T-helper 2 cell treated with Interferon-gamma antibody and Interleukin-4, amounts not matched to agents 100 ng/mL and 5 ng/mL, for 36 hours (primary cell): ENCODE data around the gene EFNA2. TPM values are rescaled to one million over a fixed set of nuclear protein-coding genes. Genes with fewer than 3 reads are reported as not detected.

Experiments
- intact Hi-C: fragments of 100-400 bp; cut with micrococcal nuclease; formaldehyde crosslinking; loops from one replicate; pipeline ENCODE4 v1.15.1; 2023
- total RNA-seq: library from RNA; stranded (reverse); gene quantifications from 2 replicates; pipeline ENCODE4 v1.2.3, GENCODE V29; 2022

Gene EFNA2
- total RNA-seq: not detected in 2 replicates

GRCh38 chr19:1285737-1286360, at the start of gene EFNA2:
EFNA2 (plus strand) TSS chr19:1285873; CDS start chr19:1286169, 296 bp downstream.
- intact Hi-C loops: no loop called here

GRCh38 chr19:1236576-1236975, 49.1 kb upstream of the EFNA2 start:
- intact Hi-C loops: no loop called here

- intact Hi-C loops: no loop called here
These were observed 48.5 kb upstream of the EFNA2 start for GRCh38 chr19:1237027-1237659.

GRCh38 chr19:1237754-1238368, 47.8 kb upstream of the EFNA2 start, which contains the start of gene CBARP:
CBARP (minus strand) TSS chr19:1238005; CDS start chr19:1236100, 1,905 bp downstream.
- intact Hi-C loops: no loop called here

- intact Hi-C loops: no loop called here
These were observed 47.0 kb upstream of the EFNA2 start for GRCh38 chr19:1238369-1239303.

- intact Hi-C loops: no loop called here
These were observed 46.3 kb upstream of the EFNA2 start for GRCh38 chr19:1239420-1239795.

GRCh38 chr19:1239796-1240737, 45.6 kb upstream of the EFNA2 start:
- intact Hi-C loops: loop anchor here (1.0 to 5.0 kb wide), 4 partner anchors 108 to 443 kb away; partner anchors contain the start of genes POLR2E and PTBP1

GRCh38 chr19:1240925-1241324, 44.7 kb upstream of the EFNA2 start:
- intact Hi-C loops: loop anchor here (1.0 to 5.0 kb wide), 4 partner anchors 109 to 444 kb away; partner anchors contain the start of genes POLR2E and PTBP1

- intact Hi-C loops: loop anchor here (2.0 to 5.0 kb wide), 3 partner anchors 109 to 445 kb away; partner anchors contain the start of genes POLR2E and PTBP1
These were observed 44.1 kb upstream of the EFNA2 start, which contains the start of gene ATP5F1D for GRCh38 chr19:1241417-1242095. ATP5F1D (plus strand) TSS chr19:1241751; CDS start chr19:1241851, 100 bp downstream.

GRCh38 chr19:1243768-1244692, 41.6 kb upstream of the EFNA2 start:
- intact Hi-C loops: loop anchor here (1.0 to 5.0 kb wide), 2 partner anchors 23 to 112 kb away; no protein-coding TSS in a partner anchor

- intact Hi-C loops: loop anchor here (1.0 to 5.0 kb wide), 3 partner anchors 22 to 218 kb away; partner anchors contain the start of gene CNN2
These were observed 40.8 kb upstream of the EFNA2 start for GRCh38 chr19:1244693-1245451.

GRCh38 chr19:1245494-1246264, 40.0 kb upstream of the EFNA2 start:
- intact Hi-C loops: loop anchor here (5.0 kb wide), 1 partner anchor 218 kb away; the partner anchor contains the start of gene CNN2

GRCh38 chr19:1246265-1247087, 39.2 kb upstream of the EFNA2 start:
- intact Hi-C loops: loop anchor here (5.0 kb wide), 1 partner anchor 219 kb away; the partner anchor contains the start of gene CNN2

- intact Hi-C loops: loop anchor here (5.0 kb wide), 1 partner anchor 220 kb away; the partner anchor contains the start of gene CNN2
These were observed 37.9 kb upstream of the EFNA2 start for GRCh38 chr19:1247748-1248138.

GRCh38 chr19:1248139-1248785, 37.4 kb upstream of the EFNA2 start, which contains the start of gene MIDN:
MIDN (plus strand) TSS chr19:1248583; CDS start chr19:1250297, 1,714 bp downstream.
- intact Hi-C loops: loop anchor here (5.0 kb wide), 1 partner anchor 221 kb away; the partner anchor contains the start of gene CNN2
